GM19468 (cell line): ENCODE results near the gene PELI1.
"Not testable (repeated sequence)": the region's sequence is repeated elsewhere in the genome, so short reads cannot be mapped to it uniquely, and the experiment has no call there.

Source experiments
- ATAC-seq: cut with Tn5 transposase; IDR thresholded peaks from one replicate; pipeline ENCODE4 v1.9.1; 2021; ENCODE audit warnings: mild to moderate bottlenecking, moderate library complexity, moderate number of reproducible peaks; ENCODE audit not compliant: unreplicated experiment; ENCODE audit errors: extremely low read depth

The PELI1 gene

DNA sequence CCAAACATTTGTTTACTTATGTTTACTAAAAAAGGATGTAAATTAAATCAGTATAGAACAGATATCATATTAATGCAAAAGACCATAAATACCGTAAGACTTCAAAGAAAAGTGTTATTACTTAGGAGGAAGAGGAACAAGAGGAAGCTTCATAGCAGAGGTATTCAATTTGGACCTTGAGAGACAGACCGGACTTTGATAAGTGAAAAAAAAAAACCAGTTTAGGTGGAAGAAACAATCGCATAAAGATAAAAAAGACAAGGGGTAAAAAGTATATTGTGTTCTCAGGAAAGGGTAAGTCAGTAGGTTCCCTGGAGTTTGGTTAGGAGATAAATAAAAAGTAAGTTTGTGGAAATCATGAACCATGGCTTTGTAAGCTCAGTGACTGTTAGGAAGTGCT lies 17.6 kb downstream of the PELI1 start:
- ATAC-seq, result no peak

DNA sequence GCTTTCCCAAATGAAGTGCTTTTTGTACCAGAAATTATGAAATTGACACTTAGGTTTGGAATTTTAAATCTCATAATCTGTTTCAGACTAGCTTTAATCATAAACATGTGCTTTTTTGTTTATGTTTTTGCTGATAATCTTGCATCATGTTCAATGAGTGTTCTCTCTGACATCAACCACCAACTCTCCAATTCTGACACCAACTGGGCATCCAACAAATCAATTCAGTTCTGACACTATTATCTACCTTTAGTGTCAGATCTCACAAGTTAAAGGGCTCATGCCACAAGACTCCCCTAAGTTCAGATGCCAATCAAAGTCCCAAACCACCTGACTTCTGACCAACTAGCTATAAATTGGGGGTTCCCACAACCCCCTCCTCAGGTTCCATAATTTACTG lies 19.6 kb downstream of the PELI1 start:
- ATAC-seq, result no peak

DNA sequence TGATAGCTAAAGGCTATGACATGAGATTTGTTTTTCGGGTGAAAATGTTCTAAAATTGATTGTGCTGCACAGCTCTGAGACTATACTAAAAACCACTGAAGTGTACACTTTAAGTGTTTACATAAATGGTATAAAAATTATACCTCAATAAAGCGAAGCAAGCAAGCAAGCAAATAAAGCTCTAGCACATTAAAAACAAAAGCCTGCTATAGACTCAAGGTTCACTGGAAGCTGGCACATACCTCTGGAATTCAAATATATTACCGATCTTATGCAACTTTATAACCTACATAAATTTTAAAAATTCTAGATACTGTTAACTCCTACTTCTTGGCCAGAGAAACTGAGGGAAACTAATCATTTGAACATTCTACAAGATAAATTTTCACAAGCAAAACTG lies 20.1 kb downstream of the PELI1 start:
- ATAC-seq, result no peak

DNA sequence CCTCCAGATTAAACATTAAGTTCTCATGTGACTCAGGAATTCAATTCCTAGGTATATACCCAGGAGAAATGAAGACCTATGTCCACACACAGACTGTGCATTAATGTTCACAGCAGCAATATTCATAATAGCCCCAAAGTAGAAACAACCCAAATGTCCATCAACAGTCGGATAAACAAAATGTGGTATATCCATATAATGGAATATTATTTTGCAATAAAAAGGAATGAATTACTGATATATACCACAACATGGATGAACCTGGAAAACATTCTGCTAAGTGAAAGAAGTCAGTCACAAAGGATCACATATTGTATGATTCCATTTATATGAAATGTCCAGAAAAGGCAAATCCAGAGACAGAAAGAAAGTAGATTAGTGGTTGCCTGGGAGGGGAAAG lies 20.5 kb downstream of the PELI1 start:
- no peak for ATAC-seq

DNA sequence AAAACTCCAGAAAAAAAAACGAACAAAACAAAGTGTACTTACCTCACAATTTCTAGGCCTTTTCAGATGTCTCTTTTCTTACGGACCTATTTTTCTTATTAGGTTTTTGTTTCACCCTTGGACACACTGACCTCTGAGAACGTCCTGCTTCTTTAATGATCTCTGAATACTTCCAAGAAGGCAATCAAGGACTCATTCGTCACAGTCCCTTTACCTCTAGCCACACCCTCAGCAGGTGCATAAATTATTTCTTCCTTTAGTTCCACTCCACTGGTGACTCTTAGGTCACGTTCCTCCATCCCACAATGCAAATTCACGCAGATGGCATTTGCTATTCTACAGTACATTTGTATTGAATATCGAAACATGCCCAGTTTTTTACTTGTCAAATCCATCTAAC lies 21.9 kb downstream of the PELI1 start:
- ATAC-seq, result no peak

DNA sequence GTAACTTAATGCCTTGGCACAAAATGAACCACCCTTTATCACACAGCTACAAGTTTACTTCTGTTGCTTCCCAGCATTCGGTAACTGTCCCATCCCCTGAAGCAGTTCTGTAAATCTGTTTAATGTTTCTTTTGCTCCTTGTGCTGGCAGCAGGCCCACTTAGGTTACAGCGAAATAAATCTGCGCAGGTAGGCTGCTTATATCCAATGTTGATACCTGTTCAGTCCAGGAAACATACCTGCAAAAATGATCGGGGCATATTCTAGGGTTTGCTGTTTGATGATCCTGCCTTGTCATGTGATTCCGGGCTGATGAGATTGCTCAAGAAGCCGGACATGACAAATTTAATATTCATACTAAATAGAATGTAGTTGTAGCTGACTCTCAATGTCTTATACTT lies 23.3 kb downstream of the PELI1 start:
- no peak for ATAC-seq

DNA sequence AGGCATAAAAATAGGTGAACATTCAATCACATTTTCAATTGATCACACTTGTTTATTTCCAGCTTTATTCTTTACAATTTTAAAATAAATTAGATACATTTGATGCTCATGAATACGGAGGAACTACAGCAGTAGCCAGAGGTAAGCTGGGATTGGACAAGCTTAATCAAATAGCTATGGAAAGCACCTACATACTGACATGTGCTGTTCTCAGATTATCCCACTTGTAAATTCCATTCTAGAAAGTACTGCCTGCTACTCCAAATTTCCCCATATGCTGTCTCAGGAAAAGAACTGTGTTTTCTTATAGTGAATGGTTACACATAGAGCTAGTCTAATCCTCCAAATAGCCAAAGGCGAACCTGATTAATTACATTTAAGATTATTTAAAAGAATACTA lies 24.2 kb downstream of the PELI1 start:
- ATAC-seq, result no peak

DNA sequence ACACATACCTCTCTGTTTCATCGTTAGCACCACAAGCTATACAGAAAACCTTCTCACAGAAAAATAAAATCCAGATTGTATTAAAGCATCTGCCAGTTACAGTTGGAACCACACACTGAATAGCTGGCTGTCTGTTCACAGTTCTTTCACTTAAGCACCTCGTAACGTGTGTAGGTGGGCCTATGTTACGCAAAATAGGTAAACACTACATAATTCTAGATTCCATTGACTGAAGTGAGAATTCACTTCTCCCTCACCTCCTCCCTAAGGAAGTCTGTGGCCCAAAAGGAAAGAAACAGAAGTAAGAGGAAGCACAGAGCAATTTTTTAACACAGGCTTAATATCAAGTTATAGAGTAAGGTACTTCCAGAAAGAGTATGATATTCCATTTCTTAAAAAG lies 24.9 kb downstream of the PELI1 start:
- ATAC-seq, result no peak

DNA sequence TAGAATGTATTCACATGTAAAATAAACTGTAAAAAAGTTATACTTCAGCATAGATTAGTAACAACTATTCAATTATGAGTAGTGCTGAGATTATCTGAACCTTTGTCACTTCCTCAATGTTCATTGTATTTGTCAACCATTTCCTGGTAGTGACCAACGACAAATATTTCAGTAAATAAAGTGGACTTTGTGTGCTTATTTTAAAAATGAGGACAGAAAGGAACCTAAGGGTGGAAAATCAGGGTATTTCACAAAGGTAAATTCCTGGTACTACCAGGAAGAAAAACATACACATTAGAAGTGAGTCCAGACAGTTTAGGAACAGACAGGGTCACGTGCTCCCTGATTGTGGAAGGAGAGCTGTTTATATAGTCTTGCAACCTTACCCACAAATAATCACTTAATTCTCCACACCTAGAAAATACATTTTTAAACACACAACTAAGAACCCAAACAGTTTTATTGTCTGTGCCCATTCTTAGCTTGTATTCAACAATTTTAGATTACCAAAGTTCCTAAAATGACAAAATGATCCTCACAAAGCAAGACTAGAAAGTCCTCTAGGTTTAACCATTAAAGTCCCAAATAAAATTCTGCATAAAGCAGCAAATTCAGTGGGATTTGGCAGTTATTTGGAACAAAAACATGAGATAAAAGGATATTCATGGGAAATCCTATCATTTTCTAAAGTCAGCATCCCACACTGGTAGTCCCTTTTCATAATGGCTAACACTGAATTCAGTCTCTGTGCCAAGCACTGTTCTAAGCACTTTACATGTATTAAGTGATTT lies 28.2 kb downstream of the PELI1 start:
- no peak for ATAC-seq

DNA sequence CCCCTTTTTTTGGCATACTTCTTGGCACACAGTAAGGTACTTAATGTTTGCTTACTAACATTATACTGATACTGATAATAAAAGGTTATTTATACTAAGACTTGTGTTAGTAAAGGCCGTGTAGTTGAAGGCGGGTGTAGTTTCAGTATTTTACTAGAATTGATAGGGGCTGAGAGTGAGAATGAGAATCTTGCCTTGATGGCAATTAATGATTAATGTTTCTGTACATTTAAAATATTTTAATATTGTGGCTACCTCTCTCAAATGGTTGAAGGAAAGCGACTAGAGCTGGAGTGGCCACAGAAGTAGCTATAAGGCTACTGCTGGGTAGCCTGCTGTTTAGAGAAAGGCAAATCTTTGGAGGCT lies 29.3 kb downstream of the PELI1 start:
- ATAC-seq, result peak; percentile 37

DNA sequence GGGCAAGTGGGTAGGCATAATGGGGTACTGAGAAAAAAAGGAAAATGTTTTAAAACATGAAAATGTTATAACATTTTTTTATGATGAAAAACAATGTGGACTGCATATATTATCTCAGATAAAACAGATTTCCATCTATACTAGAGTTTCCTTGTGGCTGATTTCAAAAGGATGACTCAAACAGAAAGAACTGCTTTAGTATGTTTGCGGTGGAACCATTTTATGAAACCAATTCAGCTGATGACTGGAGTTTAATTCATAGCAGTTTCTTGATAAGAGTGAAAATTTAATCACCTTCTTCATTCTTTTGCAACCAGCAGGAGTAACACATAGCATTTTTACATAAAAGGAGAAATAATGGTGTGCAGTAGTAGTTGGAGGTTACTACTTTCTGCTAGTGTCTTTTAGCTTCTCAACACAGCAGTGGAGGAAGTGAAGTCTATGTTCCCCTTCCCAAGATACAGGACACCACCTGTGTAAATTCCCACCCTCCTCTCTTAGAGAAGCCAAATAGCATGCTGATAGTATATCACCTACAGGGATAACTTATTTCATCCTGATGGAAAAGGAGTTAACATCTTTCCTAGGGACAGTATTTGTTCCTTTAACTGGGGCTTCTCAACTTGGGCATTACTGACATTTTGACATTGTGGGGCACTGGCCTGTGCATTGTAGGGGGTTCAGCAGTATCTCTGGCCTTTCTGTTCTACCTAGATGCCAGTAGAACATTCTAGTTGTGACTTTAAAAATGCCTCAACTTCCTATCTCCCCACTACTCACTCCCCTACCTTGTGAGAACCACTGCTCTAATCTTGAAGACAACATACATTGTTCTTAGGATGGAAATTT lies 29.9 kb downstream of the PELI1 start:
- ATAC-seq, result no peak

DNA sequence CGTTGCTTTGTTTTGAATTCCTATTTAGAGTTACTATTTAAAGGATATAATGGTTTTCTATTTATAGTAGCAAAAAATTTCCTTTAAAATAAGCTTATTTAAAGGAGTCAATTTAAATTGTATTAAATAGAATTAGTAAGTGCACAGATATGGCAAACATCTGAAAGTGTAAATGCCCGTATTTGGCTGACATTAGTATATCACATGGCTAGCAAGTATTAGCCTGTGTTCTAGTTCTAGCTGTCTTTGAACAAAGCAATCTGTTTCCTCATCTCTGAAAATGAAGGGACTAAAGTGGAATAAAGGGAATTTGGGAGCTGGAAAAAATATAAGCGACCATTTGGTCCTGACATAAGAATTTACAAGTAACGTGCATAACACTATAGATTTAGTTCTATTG lies 32.2 kb downstream of the PELI1 start:
- ATAC-seq, result no peak

DNA sequence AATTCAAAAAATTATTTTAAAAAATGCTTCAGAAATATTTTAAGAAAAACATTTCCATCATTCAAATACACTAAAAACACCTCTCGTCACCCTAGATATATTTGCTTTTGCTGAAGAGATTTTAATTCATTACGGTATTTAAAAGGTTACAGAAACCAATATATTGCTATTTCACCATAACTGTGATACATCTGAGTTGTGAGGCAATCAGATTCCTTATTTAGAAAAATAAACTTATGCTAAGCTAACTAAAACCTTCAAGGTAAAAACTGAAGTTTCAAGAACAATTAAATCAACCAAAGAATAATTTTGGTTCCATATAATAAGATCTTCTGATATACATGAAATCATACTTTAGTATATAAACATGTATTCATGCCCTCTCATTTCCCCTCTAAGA lies 32.8 kb downstream of the PELI1 start:
- no peak for ATAC-seq

DNA sequence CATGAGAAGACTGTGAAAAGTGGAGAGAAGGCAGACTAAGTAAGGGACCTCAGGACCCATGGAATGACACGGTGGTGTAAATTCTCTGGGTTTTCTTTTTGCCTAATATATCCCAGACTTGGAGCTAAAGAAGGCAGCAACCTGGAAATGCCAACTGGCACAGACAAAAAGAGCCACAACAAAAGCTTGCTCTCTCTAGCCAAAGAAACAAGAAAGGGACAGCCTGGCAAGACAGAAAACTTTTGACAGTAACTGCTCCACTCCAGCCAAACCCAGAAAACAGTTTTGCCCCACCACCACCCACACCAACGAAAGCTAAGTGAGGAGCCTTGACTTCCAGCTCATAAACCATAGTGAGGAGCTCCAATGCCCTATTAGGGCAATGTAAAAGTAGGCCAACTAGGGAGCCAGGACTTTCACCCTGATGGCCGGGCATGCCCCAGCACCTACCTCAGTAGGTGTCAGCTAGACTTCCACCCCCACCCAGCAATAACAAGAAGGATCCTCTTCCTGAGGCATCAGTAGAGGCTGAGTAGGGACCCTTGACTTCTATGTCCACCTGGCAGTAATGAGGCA lies 35.5 kb downstream of the PELI1 start:
- ATAC-seq, result no peak

DNA sequence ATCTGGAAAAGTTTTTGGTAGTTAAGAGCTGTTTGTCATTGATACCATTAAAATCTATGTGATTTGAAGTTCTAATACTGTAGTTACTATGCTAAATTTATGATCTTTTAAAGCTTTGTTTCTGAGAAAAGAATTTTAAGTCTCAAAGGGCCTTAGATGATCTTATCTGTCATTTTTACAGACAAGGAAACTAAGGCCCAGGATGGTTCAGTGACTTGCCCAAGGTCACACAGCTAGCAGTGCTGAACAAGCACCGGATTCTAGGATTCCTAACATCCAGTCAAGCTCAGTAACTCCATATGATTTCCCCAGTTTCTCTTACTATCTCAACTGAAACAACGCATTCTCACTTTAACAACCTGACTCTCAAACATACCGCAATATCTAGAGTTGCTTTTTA lies 37.7 kb downstream of the PELI1 start:
- ATAC-seq, result no peak

DNA sequence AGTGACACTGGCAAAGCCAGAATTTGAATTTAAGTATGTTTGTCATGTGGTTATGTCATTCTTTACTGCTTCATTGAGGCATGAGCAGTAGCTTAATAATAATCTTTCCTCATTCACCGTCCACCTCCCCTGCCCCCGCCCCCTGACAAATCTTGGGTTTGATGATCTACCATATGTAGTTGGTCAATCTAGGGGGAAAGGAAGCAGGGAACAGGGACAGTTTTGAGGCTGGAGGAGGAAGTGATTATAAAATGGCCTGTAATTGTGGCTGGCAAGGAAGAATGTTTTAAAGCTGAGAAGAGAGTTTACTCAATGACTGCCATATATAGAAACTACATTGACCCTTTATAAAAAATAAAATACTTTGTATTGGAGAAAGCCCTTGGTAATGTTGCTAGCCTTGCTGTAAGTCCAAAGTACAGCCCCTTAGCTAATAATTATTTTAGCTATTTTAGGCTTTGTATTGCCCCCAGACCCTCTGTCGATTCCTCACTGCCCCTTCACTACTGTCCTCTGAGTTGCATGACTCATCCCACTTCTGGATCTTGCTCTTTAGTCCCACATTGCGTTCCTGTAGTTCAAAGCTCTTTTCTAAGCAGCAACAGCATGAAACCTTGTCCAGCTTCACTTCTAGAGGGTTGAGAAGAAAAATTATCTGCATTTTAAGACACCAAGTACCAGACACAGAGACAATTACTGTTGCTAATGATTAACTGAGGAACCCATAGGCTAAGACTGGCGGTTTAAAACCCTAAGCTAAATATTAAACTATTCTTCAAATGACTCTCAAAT lies 38.4 kb downstream of the PELI1 start:
- no peak for ATAC-seq

DNA sequence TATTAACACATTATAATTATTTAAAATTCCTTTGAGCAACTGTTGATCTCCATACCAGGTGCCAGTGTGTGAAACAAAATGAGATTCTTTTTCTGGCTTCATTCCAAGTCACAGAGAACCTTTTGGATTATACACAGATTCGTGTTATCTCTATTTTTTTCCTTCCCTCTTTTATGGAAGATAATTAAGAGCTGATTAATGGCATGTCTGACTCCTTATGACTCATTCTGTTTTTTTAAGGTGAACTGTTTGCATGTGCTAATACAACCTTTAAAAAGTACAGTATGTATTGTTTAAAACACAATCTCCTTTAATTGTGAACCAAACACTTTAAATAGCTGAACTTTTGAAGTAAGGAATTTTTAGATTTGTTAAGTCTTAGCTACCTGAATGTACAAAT lies 39.3 kb downstream of the PELI1 start:
- ATAC-seq, result no peak

DNA sequence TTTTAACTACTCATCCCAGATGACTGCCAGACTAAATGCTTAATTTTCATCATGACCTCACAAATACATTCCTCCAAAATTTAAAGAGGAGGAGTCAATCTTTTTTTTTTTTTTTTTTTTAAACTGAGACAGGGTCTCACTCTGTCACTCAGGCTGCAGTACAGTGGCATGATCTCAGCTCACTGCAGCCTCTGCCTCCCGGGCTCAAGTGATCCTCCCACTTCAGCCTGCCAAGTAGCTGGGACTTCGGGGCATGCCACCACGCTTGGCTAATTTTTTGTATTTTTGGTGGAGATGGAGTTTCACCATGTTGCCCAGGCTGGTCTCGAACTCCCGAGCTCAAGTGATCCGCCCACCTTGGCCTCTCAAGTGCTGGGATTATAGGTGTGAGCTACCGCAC lies 41.5 kb downstream of the PELI1 start:
- not testable (repeated sequence) for ATAC-seq

DNA sequence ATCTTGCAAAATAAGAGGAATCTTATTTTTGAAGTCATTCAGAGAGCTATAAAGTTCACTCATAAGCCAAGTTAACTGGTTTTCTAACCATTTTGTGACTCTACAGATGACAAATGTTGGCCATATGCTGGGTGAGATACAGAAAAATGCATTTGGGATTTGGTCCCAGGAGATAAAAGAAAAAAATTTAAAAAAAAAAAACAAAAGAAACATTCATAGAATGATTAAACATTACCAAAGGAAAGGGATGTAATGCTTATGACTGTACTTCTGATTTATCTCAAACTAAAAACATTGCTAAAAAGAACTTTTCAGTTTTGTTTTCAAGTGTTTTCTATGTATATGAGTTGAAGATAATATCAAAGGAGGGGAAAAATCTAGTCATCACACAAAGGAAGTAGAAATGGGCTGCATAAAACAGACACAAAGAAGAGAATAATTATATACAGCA lies 43.1 kb downstream of the PELI1 start:
- no peak for ATAC-seq

DNA sequence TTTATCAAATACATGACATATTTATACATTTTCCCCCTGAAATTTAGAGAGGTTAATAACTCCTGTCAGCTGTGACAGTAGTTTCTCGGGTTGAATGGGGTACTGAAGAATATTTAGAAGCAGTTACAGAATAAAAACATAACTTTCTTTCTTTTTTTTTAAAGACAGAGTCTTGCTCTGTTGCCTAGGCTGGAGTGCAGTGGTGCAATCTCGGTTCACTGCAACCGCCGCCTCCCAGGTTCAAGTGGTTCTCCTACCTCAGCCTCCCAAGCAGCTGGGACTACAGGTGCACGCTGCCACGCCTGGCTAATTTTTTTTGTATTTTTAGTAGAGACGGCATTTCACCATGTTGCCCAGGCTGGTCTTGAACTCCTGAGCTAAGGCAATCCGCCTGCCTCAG lies 43.6 kb downstream of the PELI1 start:
- ATAC-seq, result not testable (repeated sequence)
